ENCODE measurements around the gene LRP4.

DNA sequence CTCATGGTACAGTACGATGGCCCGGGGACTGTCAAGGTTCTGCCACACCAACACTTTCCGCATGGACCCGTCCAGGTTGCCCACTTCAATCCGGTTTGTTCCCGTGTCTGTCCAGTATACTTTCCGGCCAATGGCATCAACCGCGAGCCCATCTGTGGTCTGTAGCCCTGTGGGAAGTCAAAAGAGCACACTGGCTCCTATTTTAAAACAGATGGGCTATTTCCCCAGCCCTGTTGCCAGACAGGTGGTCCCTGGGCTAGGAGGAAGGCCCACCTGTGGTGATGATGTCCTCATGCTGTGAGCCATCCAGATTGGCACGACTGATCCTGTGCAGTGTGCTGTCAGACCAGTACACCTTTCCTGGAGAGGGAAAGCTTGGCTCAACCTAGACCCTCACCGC lies 41.9 kb downstream of the LRP4 start:
- TF ChIP-seq, protein P1, sequence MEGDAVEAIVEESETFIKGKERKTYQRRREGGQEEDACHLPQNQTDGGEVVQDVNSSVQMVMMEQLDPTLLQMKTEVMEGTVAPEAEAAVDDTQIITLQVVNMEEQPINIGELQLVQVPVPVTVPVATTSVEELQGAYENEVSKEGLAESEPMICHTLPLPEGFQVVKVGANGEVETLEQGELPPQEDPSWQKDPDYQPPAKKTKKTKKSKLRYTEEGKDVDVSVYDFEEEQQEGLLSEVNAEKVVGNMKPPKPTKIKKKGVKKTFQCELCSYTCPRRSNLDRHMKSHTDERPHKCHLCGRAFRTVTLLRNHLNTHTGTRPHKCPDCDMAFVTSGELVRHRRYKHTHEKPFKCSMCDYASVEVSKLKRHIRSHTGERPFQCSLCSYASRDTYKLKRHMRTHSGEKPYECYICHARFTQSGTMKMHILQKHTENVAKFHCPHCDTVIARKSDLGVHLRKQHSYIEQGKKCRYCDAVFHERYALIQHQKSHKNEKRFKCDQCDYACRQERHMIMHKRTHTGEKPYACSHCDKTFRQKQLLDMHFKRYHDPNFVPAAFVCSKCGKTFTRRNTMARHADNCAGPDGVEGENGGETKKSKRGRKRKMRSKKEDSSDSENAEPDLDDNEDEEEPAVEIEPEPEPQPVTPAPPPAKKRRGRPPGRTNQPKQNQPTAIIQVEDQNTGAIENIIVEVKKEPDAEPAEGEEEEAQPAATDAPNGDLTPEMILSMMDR (optimal IDR thresholded peaks at IDR 0.05 in 1 of 3, IDR thresholded peaks at IDR 0.05 in 1 of 3, conservative IDR thresholded peaks at IDR 0.05 in 1 of 3; ENCODE audit: extremely low read depth in 1 of 3, insufficient read depth in 2 of 3, low read length in 3 of 3): no peak
- no peak for TF ChIP-seq EZH2 (IDR thresholded peaks at IDR 0.05; ENCODE audit: low read length)

Data from keratinocyte (primary cell).